Measurements from ENCODE around the gene PCBP4. TPM values are rescaled to one million over a fixed set of nuclear protein-coding genes. Genes with fewer than 3 reads are reported as not detected.

PCBP4 gene
- total RNA-seq, 1 experiment from 2014 or later: 48.8 TPM

- Histone ChIP-seq H4K20me1 (ENCODE audit: insufficient read depth) (no peaks in the 10 kb centered on the region), H3K4me3 (replicated peaks in 1 of 2; ENCODE audit: low read depth in 1 of 2, low read length in 2 of 2) (no peak overlapping the region), H3K27ac (ENCODE audit: low read depth, low read length) (no peak overlapping the region), H3K79me2 (ENCODE audit: insufficient read depth, low read length) (peaks cover 20% of the 10 kb centered on the region), H3K9me2 (ENCODE audit: insufficient read depth) (no peaks in the 10 kb centered on the region), H2AFZ (ENCODE audit: low read depth, low read length, poor library complexity, severe bottlenecking) (no peak overlapping the region), H3K4me2 (ENCODE audit: low read length) (no peak overlapping the region), H3K27me3 (ENCODE audit: insufficient read depth, low read length) (no peaks in the 10 kb centered on the region), H3K4me1 (ENCODE audit: control insufficient read depth in 1 of 2, insufficient read depth in 2 of 2, low read length in 2 of 2) (no peaks in the 10 kb centered on the region), H3K9ac (ENCODE audit: low read length) (no peak overlapping the region), H3K9me3 (ENCODE audit: control insufficient read depth in 1 of 2, insufficient read depth in 1 of 2, low read depth in 1 of 2, low read length in 2 of 2) (no peaks in the 10 kb centered on the region), H3K36me3 (ENCODE audit: control insufficient read depth in 1 of 2, insufficient read depth in 2 of 2, low read length in 2 of 2) (peaks cover 29 to 57% of the 10 kb centered on the region in 2 experiments)
- ChIA-PET CTCF (no interaction called here), POLR2A (interaction anchor here (1.8 kb wide), 1 partner anchor 8 kb away, joined by 4 read pairs; the partner anchor contains the start of gene RRP9), RAD21 (ENCODE audit: low non-redundant PET in 1 of 2, low total read pairs in 2 of 2, uncharacterized antibody in 2 of 2, unreplicated experiment in 2 of 2) (no interaction called here)
- DNase-seq (ENCODE audit: low read depth, low spot score) (no peak), ATAC-seq (no peak)
- BruUV-seq (replicated peaks): no TSS peak
- TF ChIP-seq EGR1 (IDR thresholded peaks at IDR 0.05; ENCODE audit: low read depth): no peak
- no peak for TF ChIP-seq SP1 (IDR thresholded peaks at IDR 0.05; ENCODE audit: low read depth)
- TF ChIP-seq ELF1 (IDR thresholded peaks at IDR 0.05; ENCODE audit: borderline replicate concordance, low read depth): no peak
- no peak for TF ChIP-seq ZBTB33 (IDR thresholded peaks at IDR 0.05; ENCODE audit: extremely low read depth, insufficient replicate concordance, low read length)
- TF ChIP-seq SIN3A (IDR thresholded peaks at IDR 0.05; ENCODE audit: low read depth): no peak
- no peak for TF ChIP-seq CBX3 (IDR thresholded peaks at IDR 0.05; ENCODE audit: low read depth)
- TF ChIP-seq MAX (IDR thresholded peaks at IDR 0.05): no peak
- TF ChIP-seq CEBPB (IDR thresholded peaks at IDR 0.05; ENCODE audit: low read depth): no peak
- TF ChIP-seq EZH2phosphoT487 (IDR thresholded peaks at IDR 0.05; ENCODE audit: borderline replicate concordance): no peak
- intact Hi-C loops (cut with micrococcal nuclease): no loop called here
Measured at GRCh38 chr3:51933471-51934138, 33.6 kb downstream of the PCBP4 start.
